Trophoblast cell (in vitro differentiated cells and primary cell): ENCODE measurements around the gene SNAP91.
"Not testable (repeated sequence)": the region's sequence is repeated elsewhere in the genome, so short reads cannot be mapped to it uniquely, and the experiment has no call there.

Experiments
- DNase-seq, 2 donors: peaks; one replicate each; pipeline ENCODE4 v3.0.0-alpha.2; 2016
- H2AFZ ChIP-seq: 2 replicates; pipeline ENCODE4 v1.6.1; 2013; ENCODE audit warnings: low read length, moderate library complexity, mild to moderate bottlenecking; ENCODE audit not compliant: insufficient read depth, poor library complexity
- H2AK5ac ChIP-seq: 2 replicates; pipeline ENCODE4 v1.6.1; 2013; ENCODE audit warnings: mild to moderate bottlenecking, low read length
- H2BK120ac ChIP-seq: 2 replicates; pipeline ENCODE4 v1.6.1; 2013; ENCODE audit warnings: low read length, mild to moderate bottlenecking, moderate library complexity; ENCODE audit not compliant: insufficient read depth, poor library complexity
- H2BK12ac ChIP-seq: 2 replicates; pipeline ENCODE4 v1.6.1; 2013; ENCODE audit warnings: mild to moderate bottlenecking, low read length, moderate library complexity
- H2BK5ac ChIP-seq: 2 replicates; pipeline ENCODE4 v1.6.1; 2013; ENCODE audit warnings: low read length, low read depth, moderate library complexity, mild to moderate bottlenecking; ENCODE audit not compliant: poor library complexity
- H3K14ac ChIP-seq: 2 replicates; pipeline ENCODE4 v1.6.1; 2013; ENCODE audit warnings: mild to moderate bottlenecking, low read length
- H3K18ac ChIP-seq: 2 replicates; pipeline ENCODE4 v1.6.1; 2013; ENCODE audit warnings: mild to moderate bottlenecking, low read length
- H3K23ac ChIP-seq: 2 replicates; pipeline ENCODE4 v1.6.1; 2013; ENCODE audit warnings: low read length
- H3K27ac ChIP-seq: 2 replicates; pipeline ENCODE4 v1.5.1; 2013; ENCODE audit warnings: low read depth, mild to moderate bottlenecking, inconsistent platforms, low read length, moderate library complexity
- H3K27me3 ChIP-seq: 2 replicates; pipeline ENCODE4 v1.6.1; 2013; ENCODE audit warnings: inconsistent platforms, mild to moderate bottlenecking, low read length, moderate library complexity; ENCODE audit not compliant: insufficient read depth
- H3K36me3 ChIP-seq, 2 experiments: 1 replicate in 1 of 2; 2 replicates in 1 of 2; pipeline ENCODE4 v1.6.1; 2013; ENCODE audit warnings: low read length in 2 of 2, mild to moderate bottlenecking in 2 of 2, moderate library complexity in 1 of 2; ENCODE audit not compliant: insufficient read depth in 2 of 2, control insufficient read depth in 1 of 2
- H3K4ac ChIP-seq: 2 replicates; pipeline ENCODE4 v1.6.1; 2013; ENCODE audit warnings: low read depth, mild to moderate bottlenecking, low read length, moderate library complexity
- H3K4me1 ChIP-seq, 2 experiments: 1 replicate in 1 of 2; 2 replicates in 1 of 2; pipeline ENCODE4 v1.6.1; 2013; ENCODE audit warnings: low read length in 2 of 2, mild to moderate bottlenecking in 2 of 2, moderate library complexity in 1 of 2; ENCODE audit not compliant: insufficient read depth in 2 of 2, control insufficient read depth in 1 of 2
- H3K4me2 ChIP-seq: 2 replicates; pipeline ENCODE4 v1.6.1; 2013; ENCODE audit warnings: inconsistent platforms, mild to moderate bottlenecking, low read length, moderate library complexity
- H3K4me3 ChIP-seq: 2 replicates; pipeline ENCODE4 v1.5.1; 2013; ENCODE audit warnings: mild to moderate bottlenecking, low read depth, low read length, inconsistent platforms
- H3K79me1 ChIP-seq: one replicate; pipeline ENCODE4 v1.6.1; 2013; ENCODE audit warnings: low read length
- H3K79me2 ChIP-seq: 2 replicates; pipeline ENCODE4 v1.6.1; 2013; ENCODE audit warnings: low read length, mild to moderate bottlenecking; ENCODE audit not compliant: control insufficient read depth, insufficient read depth, poor library complexity
- H3K9ac ChIP-seq: 2 replicates; pipeline ENCODE4 v1.6.1; 2013; ENCODE audit warnings: mild to moderate bottlenecking, low read length
- H3K9me3 ChIP-seq: 2 replicates; pipeline ENCODE4 v1.6.1; 2013; ENCODE audit warnings: low read depth, mild to moderate bottlenecking, control low read depth, inconsistent platforms, low read length; ENCODE audit not compliant: insufficient read depth
- H4K12ac ChIP-seq: 2 replicates; pipeline ENCODE4 v1.6.1; 2013; ENCODE audit warnings: low read depth, mild to moderate bottlenecking, low read length, moderate library complexity
- H4K8ac ChIP-seq: 2 replicates; pipeline ENCODE4 v1.6.1; 2013; ENCODE audit warnings: low read depth, mild to moderate bottlenecking, low read length, moderate library complexity
- H4K91ac ChIP-seq: one replicate; pipeline ENCODE4 v1.6.1; 2013; ENCODE audit warnings: low read depth, mild to moderate bottlenecking, low read length, moderate library complexity
- WGBS: extraction: QIAGEN DNeasy Blood & Tissue Kit; methylation state at CpG from one replicate; pipeline ENCODE4 v1.1.7; 2013; ENCODE audit warnings: missing lambda C conversion rate; ENCODE audit not compliant: insufficient read length, insufficient coverage; ENCODE audit errors: extremely low coverage; 5-methylcytosine and 5-hydroxymethylcytosine counted together

Gene SNAP91

GRCh38 chr6:83571663-83572185, 137.2 kb downstream of the SNAP91 start:
- no CpG with 5 or more reads among the region's 4 CpGs for WGBS
- not testable (repeated sequence) for H3K27ac ChIP-seq, H2BK5ac ChIP-seq

GRCh38 chr6:83558975-83559374, 149.9 kb downstream of the SNAP91 start:
- Histone ChIP-seq H3K9me3 (no peaks in the 10 kb centered on the region), H2AK5ac (no peak overlapping the region), H3K27me3 (no peaks in the 10 kb centered on the region), H3K18ac (no peak overlapping the region), H3K4me1 (no peaks in the 10 kb centered on the region), H2BK120ac (no peak overlapping the region), H3K14ac (no peak overlapping the region), H4K8ac (no peak overlapping the region), H3K9ac (no peak overlapping the region), H2AFZ (no peak overlapping the region), H3K79me1 (no peaks in the 10 kb centered on the region), H2BK12ac (no peak overlapping the region), H2BK5ac (no peak overlapping the region), H3K4me3 (no peak overlapping the region), H4K12ac (no peak overlapping the region), H3K36me3 (no peaks in the 10 kb centered on the region), H3K4me2 (no peak overlapping the region), H3K4ac (no peak overlapping the region), H3K79me2 (no peaks in the 10 kb centered on the region), H3K27ac (no peak overlapping the region), H4K91ac (no peak overlapping the region), H3K23ac (no peak overlapping the region)
- DNase-seq = no peak
- WGBS = no CpG with 5 or more reads among the region's 1 CpG

More at GRCh38 chr6:83571663-83572185, 137.2 kb downstream of the SNAP91 start:
- H3K18ac ChIP-seq, H2BK120ac ChIP-seq, DNase-seq, H4K8ac ChIP-seq, H2AK5ac ChIP-seq, H3K36me3 ChIP-seq, H3K9me3 ChIP-seq, H3K4me2 ChIP-seq, H4K12ac ChIP-seq, H2BK12ac ChIP-seq, H3K79me1 ChIP-seq, H3K23ac ChIP-seq, H3K27me3 ChIP-seq, H4K91ac ChIP-seq, H3K4ac ChIP-seq, H3K14ac ChIP-seq, H3K9ac ChIP-seq, H3K4me3 ChIP-seq, H2AFZ ChIP-seq, H3K4me1 ChIP-seq, H3K79me2 ChIP-seq: not testable (repeated sequence)

- no peaks in the 10 kb centered on the region for H3K4me1 ChIP-seq
- no peak overlapping the region for H3K4me3 ChIP-seq
- no peak overlapping the region for H3K23ac ChIP-seq
- H3K14ac ChIP-seq = no peak overlapping the region
- H3K27ac ChIP-seq = no peak overlapping the region
- no peaks in the 10 kb centered on the region for H3K27me3 ChIP-seq
- H3K79me2 ChIP-seq = no peaks in the 10 kb centered on the region
- no peaks in the 10 kb centered on the region for H3K79me1 ChIP-seq
- no peak overlapping the region for H3K18ac ChIP-seq
- H3K9me3 ChIP-seq = no peaks in the 10 kb centered on the region
- H4K8ac ChIP-seq = no peak overlapping the region
- no peak overlapping the region for H3K4ac ChIP-seq
- no peaks in the 10 kb centered on the region for H3K36me3 ChIP-seq
- H2BK5ac ChIP-seq = no peak overlapping the region
- H2AK5ac ChIP-seq = no peak overlapping the region
- no peak overlapping the region for H3K4me2 ChIP-seq
- no peak overlapping the region for H2BK120ac ChIP-seq
- H3K9ac ChIP-seq = no peak overlapping the region
- DNase-seq = no peak
- H4K12ac ChIP-seq = no peak overlapping the region
- H4K91ac ChIP-seq = no peak overlapping the region
- no peak overlapping the region for H2AFZ ChIP-seq
- no peak overlapping the region for H2BK12ac ChIP-seq
Measured at GRCh38 chr6:83556871-83557270, 152.0 kb downstream of the SNAP91 start.

- not testable (repeated sequence) for H3K23ac ChIP-seq, H3K36me3 ChIP-seq, H3K14ac ChIP-seq, H3K4me1 ChIP-seq, H3K4me2 ChIP-seq, H4K91ac ChIP-seq, H3K9ac ChIP-seq, H3K79me1 ChIP-seq, H3K79me2 ChIP-seq, H3K18ac ChIP-seq, H2AK5ac ChIP-seq, H3K27ac ChIP-seq, H3K9me3 ChIP-seq, H4K12ac ChIP-seq, H3K27me3 ChIP-seq, H3K4ac ChIP-seq, H2BK12ac ChIP-seq, H2AFZ ChIP-seq, H2BK5ac ChIP-seq, H2BK120ac ChIP-seq, H3K4me3 ChIP-seq, DNase-seq, H4K8ac ChIP-seq
- no CpG with 5 or more reads among the region's 4 CpGs for WGBS
Measured at GRCh38 chr6:83551748-83552147, 157.2 kb downstream of the SNAP91 start.
